ENCODE data around the gene TIMM29. TPM values are rescaled to one million over a fixed set of nuclear protein-coding genes. Genes with fewer than 3 reads are reported as not detected.
A peak's percentile ranks its signal among the peaks of the same experiment; 100 is the strongest.

The TIMM29 gene
- total and polyA plus RNA-seq, 4 donors = 24.3 to 37.6 (median 26.8) TPM

DNA sequence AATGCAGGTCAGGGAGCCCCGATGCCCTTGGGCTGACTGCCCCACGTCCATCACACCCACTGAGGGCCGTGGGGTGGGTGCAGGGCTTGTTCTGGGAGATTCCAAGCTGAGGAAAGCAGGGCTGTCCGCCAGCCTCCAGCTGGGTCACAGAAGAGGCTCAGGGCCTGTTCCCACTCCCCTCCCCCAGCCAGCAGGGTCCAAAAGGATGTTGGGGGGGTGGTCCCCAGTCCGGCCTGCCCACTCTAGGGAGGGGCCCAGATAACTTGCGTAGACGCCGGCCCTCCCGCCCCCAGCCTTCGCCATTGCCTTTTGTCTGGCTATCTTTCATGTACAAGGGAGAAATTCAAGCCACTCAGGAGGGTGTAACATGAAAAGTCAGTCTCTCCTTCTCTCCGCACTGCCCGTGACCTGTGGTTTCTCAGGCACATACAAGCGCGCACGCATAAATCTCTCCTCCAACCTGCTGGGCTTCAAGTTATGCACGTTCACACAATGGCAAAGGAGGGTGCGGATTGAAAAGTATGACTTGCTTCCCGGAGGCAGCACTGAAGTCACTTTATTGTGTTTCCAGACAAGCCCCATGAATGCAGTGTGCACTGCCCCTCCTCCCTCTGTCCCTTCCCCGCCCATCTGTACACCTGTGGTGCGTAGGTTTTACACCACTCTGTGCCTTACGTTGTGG, 37.1 kb upstream of the TIMM29 start:
- peak overlapping the region; percentile 69 for H3K27ac ChIP-seq (ENCODE audit: low read depth, low read length)
- no peak overlapping the region for H3K4me3 ChIP-seq (ENCODE audit: low read depth, low read length)
- H3K27me3 ChIP-seq (ENCODE audit: control insufficient read depth, insufficient read depth, low read length) = no peaks in the 10 kb centered on the region
- DNase-seq (ENCODE audit: low read depth in 4 of 6, low spot score in 6 of 6) = peak in 2 of 6 donors; percentile 70 to 81
- H3K4me1 ChIP-seq (ENCODE audit: control insufficient read depth, insufficient read depth, low read length) = peaks cover 76% of the 10 kb centered on the region
- peaks cover 14% of the 10 kb centered on the region for H3K36me3 ChIP-seq (ENCODE audit: control insufficient read depth, insufficient read depth, low read length)
- WGBS (ENCODE audit: insufficient coverage) = 30% methylated on average over 8 of the region's 21 CpGs
- no peaks in the 10 kb centered on the region for H3K9me3 ChIP-seq (ENCODE audit: control insufficient read depth, insufficient read depth, low read length)

- Histone ChIP-seq H3K36me3 (ENCODE audit: control insufficient read depth, insufficient read depth, low read length) (peaks cover 7% of the 10 kb centered on the region), H3K27me3 (ENCODE audit: control insufficient read depth, insufficient read depth, low read length) (no peaks in the 10 kb centered on the region), H3K4me3 (ENCODE audit: low read depth, low read length) (no peak overlapping the region), H3K4me1 (ENCODE audit: control insufficient read depth, insufficient read depth, low read length) (peaks cover 77% of the 10 kb centered on the region), H3K9me3 (ENCODE audit: control insufficient read depth, insufficient read depth, low read length) (no peaks in the 10 kb centered on the region), H3K27ac (ENCODE audit: low read depth, low read length) (no peak overlapping the region)
- WGBS (ENCODE audit: insufficient coverage) = 70% methylated on average over 5 of the region's 13 CpGs
- no peak for DNase-seq (ENCODE audit: low read depth in 4 of 6, low spot score in 6 of 6)
Observed at GRCh38 chr19:10892256-10892655, 36.4 kb upstream of the TIMM29 start.

GRCh38 chr19:10894911-10895213, 33.7 kb upstream of the TIMM29 start:
- peaks cover 73% of the 10 kb centered on the region for H3K4me1 ChIP-seq (ENCODE audit: control insufficient read depth, insufficient read depth, low read length)
- DNase-seq (ENCODE audit: low read depth in 4 of 6, low spot score in 6 of 6) = no peak
- no peak overlapping the region for H3K4me3 ChIP-seq (ENCODE audit: low read depth, low read length)
- peaks cover 14% of the 10 kb centered on the region for H3K36me3 ChIP-seq (ENCODE audit: control insufficient read depth, insufficient read depth, low read length)
- WGBS (ENCODE audit: insufficient coverage) = 72% methylated on average over 5 of the region's 7 CpGs
- no peaks in the 10 kb centered on the region for H3K9me3 ChIP-seq (ENCODE audit: control insufficient read depth, insufficient read depth, low read length)
- H3K27ac ChIP-seq (ENCODE audit: low read depth, low read length) = no peak overlapping the region
- no peaks in the 10 kb centered on the region for H3K27me3 ChIP-seq (ENCODE audit: control insufficient read depth, insufficient read depth, low read length)

DNA sequence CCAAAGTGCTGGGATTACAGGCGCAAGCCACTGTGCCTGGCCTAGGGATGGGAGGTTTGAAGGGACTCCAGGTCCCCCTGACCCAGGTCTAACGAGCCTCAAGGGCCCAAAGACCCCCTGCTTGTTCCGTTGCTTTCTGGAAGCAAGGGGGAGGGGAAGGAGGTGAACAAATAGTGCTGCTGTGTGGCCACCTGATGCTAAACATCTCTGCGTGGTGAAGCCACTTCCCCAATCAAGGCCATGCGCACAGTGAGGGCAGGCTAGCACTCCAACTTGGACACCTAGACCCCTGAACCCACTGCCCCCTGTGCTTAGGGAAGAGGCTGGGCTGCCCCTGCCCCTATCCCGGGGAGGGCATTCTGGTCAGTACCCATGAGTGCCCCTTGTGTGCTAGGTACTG, 33.2 kb upstream of the TIMM29 start:
- 80% methylated on average over 4 of the region's 6 CpGs for WGBS (ENCODE audit: insufficient coverage)
- Histone ChIP-seq H3K36me3 (ENCODE audit: control insufficient read depth, insufficient read depth, low read length) (peaks cover 14% of the 10 kb centered on the region), H3K4me1 (ENCODE audit: control insufficient read depth, insufficient read depth, low read length) (peaks cover 73% of the 10 kb centered on the region), H3K27me3 (ENCODE audit: control insufficient read depth, insufficient read depth, low read length) (no peaks in the 10 kb centered on the region), H3K27ac (ENCODE audit: low read depth, low read length) (no peak overlapping the region), H3K4me3 (ENCODE audit: low read depth, low read length) (no peak overlapping the region), H3K9me3 (ENCODE audit: control insufficient read depth, insufficient read depth, low read length) (no peaks in the 10 kb centered on the region)
- no peak for DNase-seq (ENCODE audit: low read depth in 4 of 6, low spot score in 6 of 6)

- Histone ChIP-seq H3K4me3 (ENCODE audit: low read depth, low read length) (no peak overlapping the region), H3K36me3 (ENCODE audit: control insufficient read depth, insufficient read depth, low read length) (peaks cover 14% of the 10 kb centered on the region), H3K27me3 (ENCODE audit: control insufficient read depth, insufficient read depth, low read length) (no peaks in the 10 kb centered on the region), H3K27ac (ENCODE audit: low read depth, low read length) (no peak overlapping the region), H3K4me1 (ENCODE audit: control insufficient read depth, insufficient read depth, low read length) (peaks cover 70% of the 10 kb centered on the region), H3K9me3 (ENCODE audit: control insufficient read depth, insufficient read depth, low read length) (no peaks in the 10 kb centered on the region)
- WGBS (ENCODE audit: insufficient coverage) = 58% methylated on average over 5 of the region's 12 CpGs
- DNase-seq (ENCODE audit: low read depth in 4 of 6, low spot score in 6 of 6) = no peak
Observed at GRCh38 chr19:10895920-10896319, 32.7 kb upstream of the TIMM29 start.

DNA sequence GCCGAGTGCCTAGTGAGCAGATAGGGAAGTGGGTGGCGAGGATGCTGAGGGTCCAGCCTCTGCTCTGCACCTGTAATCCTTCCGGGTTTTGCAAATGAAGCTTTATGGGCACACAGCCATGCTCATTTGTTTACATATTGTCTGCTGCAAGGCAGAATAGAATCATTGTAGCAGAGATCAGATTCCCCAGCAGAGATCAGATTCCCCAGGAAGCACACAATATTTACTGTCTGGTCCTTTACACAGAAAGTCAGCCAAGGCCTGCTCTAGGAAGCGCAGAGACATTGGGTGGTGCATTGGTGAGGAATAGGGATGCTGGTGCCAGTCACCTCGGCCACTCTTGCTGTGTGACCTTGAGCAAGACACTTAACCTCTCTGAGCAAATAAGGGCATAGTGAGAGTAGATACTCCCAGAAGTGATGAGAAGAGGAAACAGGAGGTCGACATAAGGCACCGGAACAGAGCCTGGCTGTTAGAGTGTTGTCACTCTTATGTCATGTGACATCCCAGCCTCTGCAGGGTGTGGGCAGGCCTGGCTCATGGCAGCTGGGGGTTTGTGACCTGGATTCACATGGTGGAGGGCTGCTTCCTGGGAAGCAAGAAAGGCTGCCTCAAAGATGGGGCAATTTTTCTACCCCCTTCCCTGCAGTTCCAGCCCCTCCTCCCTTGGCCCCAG, 31.6 kb upstream of the TIMM29 start:
- H3K36me3 ChIP-seq (ENCODE audit: control insufficient read depth, insufficient read depth, low read length) = peaks cover 14% of the 10 kb centered on the region
- WGBS (ENCODE audit: insufficient coverage) = 56% methylated on average over 7 of the region's 7 CpGs
- no peak for DNase-seq (ENCODE audit: low read depth in 4 of 6, low spot score in 6 of 6)
- H3K27me3 ChIP-seq (ENCODE audit: control insufficient read depth, insufficient read depth, low read length) = no peaks in the 10 kb centered on the region
- peaks cover 63% of the 10 kb centered on the region for H3K4me1 ChIP-seq (ENCODE audit: control insufficient read depth, insufficient read depth, low read length)
- no peak overlapping the region for H3K27ac ChIP-seq (ENCODE audit: low read depth, low read length)
- no peak overlapping the region for H3K4me3 ChIP-seq (ENCODE audit: low read depth, low read length)
- H3K9me3 ChIP-seq (ENCODE audit: control insufficient read depth, insufficient read depth, low read length) = no peaks in the 10 kb centered on the region

DNA sequence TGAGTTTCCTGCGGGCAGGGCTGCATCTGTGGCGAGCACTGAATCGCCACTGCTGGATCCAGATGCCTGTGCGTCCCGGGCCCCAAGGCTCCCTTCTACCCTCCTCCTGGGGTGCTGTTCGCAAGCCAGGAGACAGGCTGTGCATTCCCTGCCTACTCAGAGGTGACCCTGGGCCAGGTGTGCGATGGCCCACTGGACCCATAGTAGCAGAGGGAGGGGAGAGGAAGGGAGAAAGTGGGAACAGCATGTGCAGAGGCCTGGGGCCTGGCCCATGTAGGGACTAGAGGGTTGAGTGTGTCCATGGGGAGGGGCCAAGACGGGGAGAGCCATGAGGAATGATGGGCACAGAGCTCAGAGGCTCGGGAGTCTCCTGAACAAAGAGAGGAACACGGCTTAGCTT, 30.0 kb upstream of the TIMM29 start:
- Histone ChIP-seq H3K36me3 (ENCODE audit: control insufficient read depth, insufficient read depth, low read length) (peaks cover 16% of the 10 kb centered on the region), H3K27me3 (ENCODE audit: control insufficient read depth, insufficient read depth, low read length) (no peaks in the 10 kb centered on the region), H3K4me3 (ENCODE audit: low read depth, low read length) (no peak overlapping the region), H3K9me3 (ENCODE audit: control insufficient read depth, insufficient read depth, low read length) (peaks cover 3% of the 10 kb centered on the region), H3K4me1 (ENCODE audit: control insufficient read depth, insufficient read depth, low read length) (peaks cover 55% of the 10 kb centered on the region), H3K27ac (ENCODE audit: low read depth, low read length) (no peak overlapping the region)
- DNase-seq (ENCODE audit: low read depth in 4 of 6, low spot score in 6 of 6) = no peak
- WGBS (ENCODE audit: insufficient coverage) = 61% methylated on average over 9 of the region's 10 CpGs

- Histone ChIP-seq H3K4me3 (ENCODE audit: low read depth, low read length) (no peak overlapping the region), H3K9me3 (ENCODE audit: control insufficient read depth, insufficient read depth, low read length) (peaks cover 3% of the 10 kb centered on the region), H3K4me1 (ENCODE audit: control insufficient read depth, insufficient read depth, low read length) (peaks cover 49% of the 10 kb centered on the region), H3K27ac (ENCODE audit: low read depth, low read length) (no peak overlapping the region), H3K27me3 (ENCODE audit: control insufficient read depth, insufficient read depth, low read length) (no peaks in the 10 kb centered on the region), H3K36me3 (ENCODE audit: control insufficient read depth, insufficient read depth, low read length) (peaks cover 19% of the 10 kb centered on the region)
- peak in 1 of 6 donors; percentile 55 for DNase-seq (ENCODE audit: low read depth in 4 of 6, low spot score in 6 of 6)
- 44% methylated on average over 9 of the region's 10 CpGs for WGBS (ENCODE audit: insufficient coverage)
Observed at GRCh38 chr19:10899151-10899653, 29.4 kb upstream of the TIMM29 start.

DNA sequence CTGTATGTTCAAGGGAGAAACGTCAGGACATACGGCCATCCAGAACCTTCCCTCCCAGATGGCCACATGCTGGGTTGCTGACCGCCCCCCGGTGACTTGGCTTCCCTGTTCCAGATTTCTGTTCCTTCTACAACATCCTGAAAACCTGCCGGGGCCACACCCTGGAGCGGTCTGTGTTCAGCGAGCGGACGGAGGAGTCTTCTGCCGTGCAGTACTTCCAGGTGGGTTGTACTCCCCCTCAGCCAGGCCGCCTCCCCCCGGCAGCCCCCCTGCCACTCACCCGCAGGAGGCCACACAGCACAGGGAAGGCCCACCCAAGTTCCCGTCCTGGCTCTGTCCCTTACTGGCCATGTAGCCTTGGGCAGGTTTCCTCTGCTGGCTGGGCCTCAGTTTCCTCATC, 20.7 kb upstream of the TIMM29 start:
- no peak for DNase-seq (ENCODE audit: low read depth in 4 of 6, low spot score in 6 of 6)
- H3K4me3 ChIP-seq (ENCODE audit: low read depth, low read length) = no peak overlapping the region
- WGBS (ENCODE audit: insufficient coverage) = 94% methylated on average over 14 of the region's 14 CpGs
- H3K27ac ChIP-seq (ENCODE audit: low read depth, low read length) = no peak overlapping the region
- no peaks in the 10 kb centered on the region for H3K9me3 ChIP-seq (ENCODE audit: control insufficient read depth, insufficient read depth, low read length)
- no peaks in the 10 kb centered on the region for H3K27me3 ChIP-seq (ENCODE audit: control insufficient read depth, insufficient read depth, low read length)
- H3K36me3 ChIP-seq (ENCODE audit: control insufficient read depth, insufficient read depth, low read length) = peaks cover 77% of the 10 kb centered on the region
- H3K4me1 ChIP-seq (ENCODE audit: control insufficient read depth, insufficient read depth, low read length) = no peaks in the 10 kb centered on the region

All from spinal cord (tissue), 10 donors.